ENCODE measurements around the gene HINT2. TPM values are rescaled to one million over a fixed set of nuclear protein-coding genes. Genes with fewer than 3 reads are reported as not detected.
A peak's percentile ranks its signal among the peaks of the same experiment; 100 is the strongest.

The HINT2 gene
- total RNA-seq, 1 donor from 2014 or later, result 25.1 TPM

DNA sequence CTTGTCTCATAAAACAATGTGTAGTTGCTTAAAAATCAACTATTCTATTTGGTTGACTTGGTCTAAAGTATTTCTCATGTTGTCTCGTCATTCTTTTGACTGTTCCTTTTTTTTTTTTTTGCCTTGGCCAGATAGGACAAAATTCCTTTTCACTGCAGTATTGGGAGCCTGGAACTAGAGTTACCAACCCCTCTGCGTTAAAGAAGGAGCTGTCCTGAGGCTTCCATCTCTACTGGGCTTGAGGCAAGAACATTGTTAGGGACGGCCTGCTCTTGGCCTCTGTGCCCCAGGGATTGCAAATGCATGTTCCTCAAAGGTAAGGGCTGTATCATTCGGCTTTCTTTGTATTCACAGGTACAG lies 24.8 kb downstream of the HINT2 start:
- no peak overlapping the region for H3K9ac ChIP-seq (ENCODE audit: low read depth in 1 of 3, low read length in 3 of 3)
- no peaks in the 10 kb centered on the region for H3K27me3 ChIP-seq (ENCODE audit: control insufficient read depth in 3 of 3, insufficient read depth in 3 of 3, low read length in 3 of 3)
- H3K27ac ChIP-seq (ENCODE audit: low read depth, low read length), result no peak overlapping the region
- H3K4me3 ChIP-seq (ENCODE audit: low read length in 3 of 3), result no peak overlapping the region
- H3K36me3 ChIP-seq (ENCODE audit: control insufficient read depth in 3 of 3, insufficient read depth in 3 of 3, low read length in 3 of 3), result no peaks in the 10 kb centered on the region
- no peaks in the 10 kb centered on the region for H3K9me3 ChIP-seq (ENCODE audit: control insufficient read depth in 3 of 3, low read length in 3 of 3)
- peaks cover 31 to 34% (median 31%) of the 10 kb centered on the region in 3 donors for H3K4me1 ChIP-seq (ENCODE audit: control insufficient read depth in 3 of 3, insufficient read depth in 3 of 3, low read length in 3 of 3)

DNA sequence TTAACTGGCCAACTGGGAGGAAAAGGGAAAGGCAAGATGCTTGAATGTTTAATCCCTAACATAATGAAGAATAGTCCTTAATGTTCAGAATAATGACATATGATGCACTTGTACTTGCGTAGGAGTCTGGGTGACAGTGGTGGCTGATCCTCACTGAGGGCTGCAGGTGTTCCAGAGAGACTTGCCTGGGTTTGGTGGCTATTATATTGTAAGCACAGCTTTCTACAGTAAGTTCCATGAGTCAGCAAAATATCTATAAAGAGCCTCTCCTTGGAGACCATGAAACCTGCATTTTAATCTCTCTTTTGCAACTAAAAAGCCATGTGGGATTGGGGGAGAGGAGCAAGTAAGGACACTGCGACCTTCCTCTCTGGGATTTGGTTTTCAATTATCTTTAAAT lies 25.3 kb downstream of the HINT2 start:
- Histone ChIP-seq H3K9ac (ENCODE audit: low read depth in 1 of 3, low read length in 3 of 3) (no peak overlapping the region), H3K36me3 (ENCODE audit: control insufficient read depth in 3 of 3, insufficient read depth in 3 of 3, low read length in 3 of 3) (no peaks in the 10 kb centered on the region), H3K27ac (ENCODE audit: low read depth, low read length) (no peak overlapping the region), H3K4me1 (ENCODE audit: control insufficient read depth in 3 of 3, insufficient read depth in 3 of 3, low read length in 3 of 3) (peaks cover 31 to 32% (median 31%) of the 10 kb centered on the region in 3 donors), H3K9me3 (ENCODE audit: control insufficient read depth in 3 of 3, low read length in 3 of 3) (no peaks in the 10 kb centered on the region), H3K4me3 (ENCODE audit: low read length in 3 of 3) (no peak overlapping the region), H3K27me3 (ENCODE audit: control insufficient read depth in 3 of 3, insufficient read depth in 3 of 3, low read length in 3 of 3) (no peaks in the 10 kb centered on the region)

DNA sequence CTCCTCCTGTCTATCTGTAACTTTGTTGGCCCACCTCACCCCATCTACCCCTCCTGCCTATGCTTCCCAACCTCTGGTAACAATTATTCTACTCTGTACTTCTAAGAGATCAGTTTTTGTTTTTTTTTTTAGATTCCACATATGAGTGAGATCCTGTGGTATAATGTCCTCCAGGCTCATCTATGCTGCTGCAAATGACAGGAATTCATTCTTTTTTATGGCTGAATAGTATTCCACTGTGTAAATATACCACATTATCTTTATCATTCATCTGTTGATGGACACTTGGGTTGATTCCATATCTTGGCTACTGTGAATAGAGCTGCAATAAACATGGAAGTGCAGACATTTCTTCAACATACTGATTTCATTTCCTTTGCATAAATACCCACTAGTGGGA lies 31.4 kb downstream of the HINT2 start:
- Histone ChIP-seq H3K27me3 (ENCODE audit: control insufficient read depth in 3 of 3, insufficient read depth in 3 of 3, low read length in 3 of 3) (no peaks in the 10 kb centered on the region), H3K9me3 (ENCODE audit: control insufficient read depth in 3 of 3, low read length in 3 of 3) (no peaks in the 10 kb centered on the region), H3K9ac (ENCODE audit: low read depth in 1 of 3, low read length in 3 of 3) (no peak overlapping the region), H3K36me3 (ENCODE audit: control insufficient read depth in 3 of 3, insufficient read depth in 3 of 3, low read length in 3 of 3) (peaks cover 0 to 2% (median 0%) of the 10 kb centered on the region in 3 donors), H3K27ac (ENCODE audit: low read depth, low read length) (no peak overlapping the region), H3K4me1 (ENCODE audit: control insufficient read depth in 3 of 3, insufficient read depth in 3 of 3, low read length in 3 of 3) (no peaks in the 10 kb centered on the region), H3K4me3 (ENCODE audit: low read length in 3 of 3) (no peak overlapping the region)

DNA sequence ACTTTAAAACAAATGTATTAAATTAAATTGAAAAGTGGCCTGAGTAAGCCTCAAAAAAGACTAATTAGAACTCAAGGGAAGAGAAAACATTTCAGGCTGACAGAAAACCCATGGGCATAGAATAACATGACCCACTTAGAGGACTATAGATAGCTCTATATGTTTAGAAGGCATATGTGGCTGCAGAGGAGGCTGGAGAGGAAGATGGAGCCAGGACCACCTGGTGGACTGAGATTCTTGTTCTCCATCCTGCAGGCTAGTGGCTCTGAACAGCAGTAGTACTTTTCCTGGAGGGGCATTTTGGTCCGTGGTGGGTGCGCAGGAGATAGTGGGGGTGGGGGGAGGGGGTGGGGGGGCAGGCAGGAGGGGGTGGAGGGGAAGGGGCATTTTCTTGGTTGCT lies 33.8 kb downstream of the HINT2 start:
- no peak overlapping the region for H3K4me3 ChIP-seq (ENCODE audit: low read length in 3 of 3)
- no peak overlapping the region for H3K27ac ChIP-seq (ENCODE audit: low read depth, low read length)
- no peaks in the 10 kb centered on the region for H3K9me3 ChIP-seq (ENCODE audit: control insufficient read depth in 3 of 3, low read length in 3 of 3)
- H3K4me1 ChIP-seq (ENCODE audit: control insufficient read depth in 3 of 3, insufficient read depth in 3 of 3, low read length in 3 of 3), result no peaks in the 10 kb centered on the region
- no peak overlapping the region for H3K9ac ChIP-seq (ENCODE audit: low read depth in 1 of 3, low read length in 3 of 3)
- H3K27me3 ChIP-seq (ENCODE audit: control insufficient read depth in 3 of 3, insufficient read depth in 3 of 3, low read length in 3 of 3), result no peaks in the 10 kb centered on the region
- peaks cover 0 to 2% (median 0%) of the 10 kb centered on the region in 3 donors for H3K36me3 ChIP-seq (ENCODE audit: control insufficient read depth in 3 of 3, insufficient read depth in 3 of 3, low read length in 3 of 3)

DNA sequence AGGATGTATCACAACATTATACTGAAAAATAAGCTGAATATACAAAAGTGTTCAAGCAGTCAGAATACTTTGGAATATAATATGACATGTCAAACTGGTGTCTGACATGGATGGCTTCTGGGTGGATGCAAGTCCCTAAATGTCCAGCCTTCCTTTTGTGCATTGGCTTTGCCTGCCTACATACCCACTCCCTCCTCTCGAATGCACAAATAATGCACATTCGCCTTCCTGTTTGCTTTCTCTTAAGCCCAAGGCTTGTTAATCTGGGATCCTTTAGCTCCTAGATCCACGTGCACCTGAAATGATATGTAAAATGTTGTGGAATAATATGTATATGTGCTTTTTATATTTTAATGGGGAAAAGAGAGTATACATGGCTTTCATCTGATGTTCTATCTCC lies 36.3 kb downstream of the HINT2 start:
- Histone ChIP-seq H3K4me3 (ENCODE audit: low read length in 3 of 3) (no peak overlapping the region), H3K27ac (ENCODE audit: low read depth, low read length) (no peak overlapping the region), H3K4me1 (ENCODE audit: control insufficient read depth in 3 of 3, insufficient read depth in 3 of 3, low read length in 3 of 3) (no peaks in the 10 kb centered on the region), H3K27me3 (ENCODE audit: control insufficient read depth in 3 of 3, insufficient read depth in 3 of 3, low read length in 3 of 3) (no peaks in the 10 kb centered on the region), H3K36me3 (ENCODE audit: control insufficient read depth in 3 of 3, insufficient read depth in 3 of 3, low read length in 3 of 3) (peaks cover 0 to 2% (median 0%) of the 10 kb centered on the region in 3 donors), H3K9ac (ENCODE audit: low read depth in 1 of 3, low read length in 3 of 3) (no peak overlapping the region), H3K9me3 (ENCODE audit: control insufficient read depth in 3 of 3, low read length in 3 of 3) (no peaks in the 10 kb centered on the region)

DNA sequence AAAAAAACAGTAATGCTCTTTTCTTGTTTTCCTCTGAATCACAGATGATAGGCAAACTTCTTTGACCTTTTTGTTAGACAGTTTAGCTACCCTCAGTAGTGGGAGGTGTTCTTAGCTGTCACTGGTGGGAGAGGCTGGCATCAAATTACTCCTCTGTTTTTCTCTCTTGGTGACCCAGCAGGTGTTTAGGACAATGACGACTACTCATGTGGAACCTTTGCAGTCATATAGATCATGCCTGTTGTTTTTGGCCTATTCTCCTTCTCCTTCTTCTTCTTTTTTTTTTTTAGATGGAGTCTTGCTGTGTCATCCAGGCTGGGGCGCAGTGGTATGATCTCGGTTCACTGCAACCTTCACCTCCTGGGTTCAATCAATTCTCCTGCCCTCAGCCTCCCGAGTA lies 38.8 kb downstream of the HINT2 start:
- Histone ChIP-seq H3K36me3 (ENCODE audit: control insufficient read depth in 3 of 3, insufficient read depth in 3 of 3, low read length in 3 of 3) (no peaks in the 10 kb centered on the region), H3K27ac (ENCODE audit: low read depth, low read length) (no peak overlapping the region)

DNA sequence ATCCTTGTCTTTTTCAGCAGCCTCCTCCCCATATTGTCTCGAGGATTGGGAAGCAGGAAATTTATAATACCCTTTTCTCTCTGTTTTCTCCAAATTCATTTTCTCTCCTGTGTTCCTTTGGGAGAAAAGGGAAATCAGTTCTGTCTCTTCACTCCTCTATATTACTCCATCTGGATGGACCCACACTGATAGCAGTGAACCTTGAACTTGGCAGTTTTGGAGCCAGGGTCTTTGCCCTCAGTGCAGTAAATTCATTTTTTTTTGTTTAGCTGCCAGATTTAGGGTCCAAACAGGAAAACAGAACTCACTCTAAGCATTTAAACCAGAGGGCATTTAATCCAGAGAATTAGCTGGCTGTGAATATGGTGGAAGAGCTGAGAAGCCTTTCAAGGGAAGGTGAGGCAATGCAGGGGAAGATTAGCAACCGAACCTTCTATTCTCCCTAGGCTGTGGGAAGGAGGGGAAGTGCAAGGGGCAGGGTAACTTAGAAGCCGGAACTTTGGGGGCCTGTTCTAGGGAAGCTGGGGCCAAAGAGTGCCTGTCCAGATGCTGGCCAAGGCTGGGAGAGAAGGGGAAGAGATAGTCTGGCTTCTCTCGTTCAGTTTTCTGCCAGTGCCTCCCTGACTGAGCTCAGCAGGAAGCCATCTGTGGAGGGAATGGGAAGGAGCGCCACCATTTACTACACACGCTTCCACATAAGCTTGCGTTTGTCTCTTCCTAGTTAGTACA lies 39.8 kb downstream of the HINT2 start:
- no peak overlapping the region for H3K4me3 ChIP-seq (ENCODE audit: low read length in 3 of 3)

More for the DNA sequence above, 38.8 kb downstream of the HINT2 start:
- Histone ChIP-seq H3K9ac (ENCODE audit: low read depth in 1 of 3, low read length in 3 of 3) (no peak overlapping the region), H3K27me3 (ENCODE audit: control insufficient read depth in 3 of 3, insufficient read depth in 3 of 3, low read length in 3 of 3) (no peaks in the 10 kb centered on the region), H3K4me1 (ENCODE audit: control insufficient read depth in 3 of 3, insufficient read depth in 3 of 3, low read length in 3 of 3) (peaks cover 9 to 13% (median 12%) of the 10 kb centered on the region in 3 donors), H3K9me3 (ENCODE audit: control insufficient read depth in 3 of 3, low read length in 3 of 3) (no peaks in the 10 kb centered on the region), H3K4me3 (ENCODE audit: low read length in 3 of 3) (no peak overlapping the region)

DNA sequence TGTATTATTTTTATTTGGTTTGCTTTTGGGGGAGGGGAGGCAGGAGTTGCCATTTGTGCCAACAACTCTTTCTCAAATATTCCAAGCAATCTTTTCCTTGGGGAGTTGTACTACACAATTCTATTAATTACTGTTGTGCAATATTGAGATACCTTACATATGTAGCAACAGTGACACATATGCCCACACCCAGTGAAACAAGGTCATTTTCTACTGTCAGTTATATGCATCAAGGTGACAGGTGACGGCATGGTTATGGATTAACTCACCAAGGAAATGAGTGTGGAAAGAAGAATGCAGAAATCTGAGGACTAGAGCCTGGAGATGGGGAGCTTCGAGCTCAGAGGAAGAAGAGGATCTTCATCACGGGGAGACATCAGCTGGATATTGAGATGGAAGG lies 42.9 kb downstream of the HINT2 start:
- Histone ChIP-seq H3K9ac (ENCODE audit: low read depth in 1 of 3, low read length in 3 of 3) (no peak overlapping the region), H3K36me3 (ENCODE audit: control insufficient read depth in 3 of 3, insufficient read depth in 3 of 3, low read length in 3 of 3) (no peaks in the 10 kb centered on the region), H3K27ac (ENCODE audit: low read depth, low read length) (no peak overlapping the region), H3K4me3 (ENCODE audit: low read length in 3 of 3) (no peak overlapping the region), H3K27me3 (ENCODE audit: control insufficient read depth in 3 of 3, insufficient read depth in 3 of 3, low read length in 3 of 3) (no peaks in the 10 kb centered on the region), H3K4me1 (ENCODE audit: control insufficient read depth in 3 of 3, insufficient read depth in 3 of 3, low read length in 3 of 3) (peaks cover 18 to 25% (median 18%) of the 10 kb centered on the region in 3 donors), H3K9me3 (ENCODE audit: control insufficient read depth in 3 of 3, low read length in 3 of 3) (no peaks in the 10 kb centered on the region)

More for the DNA sequence above, 39.8 kb downstream of the HINT2 start:
- H3K4me1 ChIP-seq (ENCODE audit: control insufficient read depth in 3 of 3, insufficient read depth in 3 of 3, low read length in 3 of 3), result peaks cover 18 to 21% (median 18%) of the 10 kb centered on the region in 3 donors
- no peak overlapping the region for H3K27ac ChIP-seq (ENCODE audit: low read depth, low read length)
- no peak overlapping the region for H3K9ac ChIP-seq (ENCODE audit: low read depth in 1 of 3, low read length in 3 of 3)
- no peaks in the 10 kb centered on the region for H3K36me3 ChIP-seq (ENCODE audit: control insufficient read depth in 3 of 3, insufficient read depth in 3 of 3, low read length in 3 of 3)
- no peaks in the 10 kb centered on the region for H3K9me3 ChIP-seq (ENCODE audit: control insufficient read depth in 3 of 3, low read length in 3 of 3)
- no peaks in the 10 kb centered on the region for H3K27me3 ChIP-seq (ENCODE audit: control insufficient read depth in 3 of 3, insufficient read depth in 3 of 3, low read length in 3 of 3)

DNA sequence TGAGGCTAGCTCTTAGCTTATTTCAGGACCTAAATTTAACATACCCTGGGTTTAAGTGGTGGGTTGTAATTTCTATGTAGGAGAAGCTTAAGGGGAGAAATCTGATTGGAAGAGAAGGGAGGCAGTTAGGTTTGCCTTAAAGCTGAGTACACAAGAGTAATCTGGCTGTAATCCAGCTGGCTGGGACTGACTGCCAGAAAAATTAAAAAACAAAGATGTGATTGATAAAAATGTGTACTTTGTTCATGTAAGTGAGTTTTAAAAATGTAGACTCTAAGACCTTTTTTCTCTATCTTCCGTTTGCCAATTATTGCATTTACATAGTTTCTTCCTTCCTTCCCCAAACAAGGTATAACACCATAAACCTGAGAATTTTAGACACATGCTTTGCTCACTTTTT lies 43.3 kb downstream of the HINT2 start:
- no peaks in the 10 kb centered on the region for H3K27me3 ChIP-seq (ENCODE audit: control insufficient read depth in 3 of 3, insufficient read depth in 3 of 3, low read length in 3 of 3)
- H3K4me1 ChIP-seq (ENCODE audit: control insufficient read depth in 3 of 3, insufficient read depth in 3 of 3, low read length in 3 of 3), result peaks cover 18 to 25% (median 18%) of the 10 kb centered on the region in 3 donors
- no peak overlapping the region for H3K4me3 ChIP-seq (ENCODE audit: low read length in 3 of 3)
- H3K27ac ChIP-seq (ENCODE audit: low read depth, low read length), result peak overlapping the region; percentile 73
- H3K36me3 ChIP-seq (ENCODE audit: control insufficient read depth in 3 of 3, insufficient read depth in 3 of 3, low read length in 3 of 3), result no peaks in the 10 kb centered on the region
- no peaks in the 10 kb centered on the region for H3K9me3 ChIP-seq (ENCODE audit: control insufficient read depth in 3 of 3, low read length in 3 of 3)
- H3K9ac ChIP-seq (ENCODE audit: low read depth in 1 of 3, low read length in 3 of 3), result peak overlapping the region in 1 of 3 donors; percentile 57

DNA sequence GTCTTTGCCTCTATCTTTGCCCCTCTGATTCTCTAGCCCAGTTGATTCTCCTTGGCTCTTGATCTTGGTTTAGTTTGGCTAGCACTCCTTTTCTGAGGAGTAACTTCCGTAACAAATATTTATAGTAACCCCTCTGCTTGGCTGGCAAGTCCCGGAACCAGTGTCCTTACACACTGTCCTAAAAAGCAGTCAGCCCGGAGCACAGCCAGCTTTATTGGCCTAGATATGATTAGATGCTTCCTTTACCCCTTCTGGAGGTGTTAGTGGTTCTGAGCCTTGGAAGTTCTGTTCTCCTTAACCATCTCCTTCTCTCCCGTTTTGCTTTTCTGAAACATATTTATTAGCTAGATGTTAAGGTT lies 43.8 kb downstream of the HINT2 start:
- H3K36me3 ChIP-seq (ENCODE audit: control insufficient read depth in 3 of 3, insufficient read depth in 3 of 3, low read length in 3 of 3), result no peaks in the 10 kb centered on the region
- peak overlapping the region in 1 of 3 donors; percentile 57 for H3K9ac ChIP-seq (ENCODE audit: low read depth in 1 of 3, low read length in 3 of 3)
- peak overlapping the region in 1 of 3 donors; percentile 6 for H3K4me3 ChIP-seq (ENCODE audit: low read length in 3 of 3)
- H3K27ac ChIP-seq (ENCODE audit: low read depth, low read length), result peak overlapping the region; percentile 73
- H3K4me1 ChIP-seq (ENCODE audit: control insufficient read depth in 3 of 3, insufficient read depth in 3 of 3, low read length in 3 of 3), result peaks cover 18 to 25% (median 18%) of the 10 kb centered on the region in 3 donors
- no peaks in the 10 kb centered on the region for H3K27me3 ChIP-seq (ENCODE audit: control insufficient read depth in 3 of 3, insufficient read depth in 3 of 3, low read length in 3 of 3)
- H3K9me3 ChIP-seq (ENCODE audit: control insufficient read depth in 3 of 3, low read length in 3 of 3), result no peaks in the 10 kb centered on the region

Measured in skeletal muscle tissue (tissue), 4 donors.